Measurements from ENCODE around the gene TMEM132C.

DNA sequence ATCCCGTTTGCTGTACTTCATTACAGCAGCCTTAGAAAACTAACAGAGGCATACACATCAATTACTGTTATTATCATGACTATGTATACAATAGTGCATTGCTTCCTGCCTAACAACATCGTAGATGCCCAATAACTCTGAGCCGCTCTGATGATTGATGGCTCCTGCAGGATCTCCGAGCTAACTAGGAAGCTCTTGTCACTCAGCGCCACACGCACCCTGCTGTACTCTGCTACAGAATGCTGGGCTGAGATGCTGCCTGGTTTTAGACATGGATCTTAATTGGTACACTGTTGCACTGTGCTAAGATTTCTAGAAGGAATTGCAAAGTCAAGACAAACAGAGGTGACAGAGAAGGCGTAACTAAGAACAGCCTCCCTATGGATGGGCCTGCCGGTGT lies 387.5 kb downstream of the TMEM132C start:
- TF ChIP-seq EP300 (IDR thresholded peaks at IDR 0.05) (no peak), POLR2A (IDR thresholded peaks at IDR 0.05) (no peak)

All from sigmoid colon (tissue), 4 donors.